ENCODE measurements around the gene SNX20.

SNX20 gene

GRCh38 chr16:50679266-50679665, 1.8 kb downstream of the SNX20 start:
- no peak for DNase-seq

- DNase-seq, result no peak
Observed at GRCh38 chr16:50678531-50678930, 2.6 kb downstream of the SNX20 start.

- no peak for DNase-seq
Observed at GRCh38 chr16:50677351-50677750, 3.8 kb downstream of the SNX20 start.

- DNase-seq, result no peak
Observed at GRCh38 chr16:50676684-50677225, 4.4 kb downstream of the SNX20 start.

GRCh38 chr16:50675686-50676610, 5.2 kb downstream of the SNX20 start:
- no peak for DNase-seq

GRCh38 chr16:50674831-50675230, 6.3 kb downstream of the SNX20 start:
- DNase-seq, result no peak

- no peak for DNase-seq
Observed at GRCh38 chr16:50673496-50674275, 7.4 kb downstream of the SNX20 start.

- peak; percentile 73 for DNase-seq
Observed at GRCh38 chr16:50671644-50672260, 9.4 kb downstream of the SNX20 start.

- DNase-seq, result no peak
Observed at GRCh38 chr16:50670476-50670875, 10.6 kb downstream of the SNX20 start.

- DNase-seq, result no peak
Observed at GRCh38 chr16:50669741-50670140, 11.4 kb downstream of the SNX20 start.

- peak; percentile 53 for DNase-seq
Observed at GRCh38 chr16:50668368-50669008, 12.6 kb downstream of the SNX20 start.

GRCh38 chr16:50667497-50668367, 13.4 kb downstream of the SNX20 start:
- DNase-seq, result peak; percentile 8

- DNase-seq, result no peak
Observed at GRCh38 chr16:50666658-50667496, 14.2 kb downstream of the SNX20 start.

GRCh38 chr16:50665128-50665878, 15.8 kb downstream of the SNX20 start:
- peak; percentile 83 for DNase-seq

GRCh38 chr16:50664270-50664669, 16.8 kb downstream of the SNX20 start:
- DNase-seq, result no peak

- DNase-seq, result no peak
Observed at GRCh38 chr16:50662306-50662940, 18.7 kb downstream of the SNX20 start.

- DNase-seq, result no peak
Observed at GRCh38 chr16:50659806-50660205, 21.3 kb downstream of the SNX20 start.

GRCh38 chr16:50657241-50657640, 23.9 kb downstream of the SNX20 start:
- DNase-seq, result no peak

- DNase-seq, result no peak
Observed at GRCh38 chr16:50655558-50656055, 25.5 kb downstream of the SNX20 start.
